Measurements from ENCODE around the gene GTF3C2.

DNA sequence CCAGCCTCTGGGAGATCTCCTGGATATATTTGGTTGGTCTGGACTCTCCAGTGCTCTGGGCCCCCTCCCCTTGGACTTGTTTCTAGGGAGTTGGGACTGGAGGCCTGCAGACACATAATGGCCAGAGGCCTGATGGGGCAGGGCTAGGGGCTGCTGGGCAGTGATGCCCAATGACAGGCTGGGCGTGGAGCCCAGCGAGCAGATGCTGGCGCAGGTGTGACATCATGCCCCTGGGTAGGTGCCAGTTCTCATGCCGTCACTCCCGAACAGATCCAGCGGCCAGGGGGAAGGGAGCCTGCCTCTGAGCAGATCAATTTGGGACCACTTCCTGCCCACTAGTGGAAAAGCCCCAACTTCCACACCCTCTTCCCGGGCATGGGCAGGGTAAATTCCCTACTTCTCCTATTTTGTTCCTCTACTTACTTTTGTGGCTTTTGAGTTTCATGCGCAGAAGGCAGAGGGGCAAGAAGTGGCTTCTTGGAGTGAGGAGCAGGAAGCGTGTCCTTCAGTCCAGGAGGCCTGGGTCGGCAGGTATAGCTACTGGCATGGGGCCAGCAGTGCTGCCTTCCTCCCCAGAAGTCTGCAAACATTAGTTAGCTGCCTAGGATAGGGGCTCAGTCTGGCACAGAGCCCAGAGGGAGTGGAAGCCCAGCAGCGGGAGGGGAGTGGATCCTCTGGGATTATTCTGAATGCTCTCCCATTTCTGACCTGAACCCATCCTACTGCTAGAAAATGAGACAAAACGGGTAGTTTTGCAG is 39.7 kb downstream of the GTF3C2 start:
- TF ChIP-seq, protein P1, sequence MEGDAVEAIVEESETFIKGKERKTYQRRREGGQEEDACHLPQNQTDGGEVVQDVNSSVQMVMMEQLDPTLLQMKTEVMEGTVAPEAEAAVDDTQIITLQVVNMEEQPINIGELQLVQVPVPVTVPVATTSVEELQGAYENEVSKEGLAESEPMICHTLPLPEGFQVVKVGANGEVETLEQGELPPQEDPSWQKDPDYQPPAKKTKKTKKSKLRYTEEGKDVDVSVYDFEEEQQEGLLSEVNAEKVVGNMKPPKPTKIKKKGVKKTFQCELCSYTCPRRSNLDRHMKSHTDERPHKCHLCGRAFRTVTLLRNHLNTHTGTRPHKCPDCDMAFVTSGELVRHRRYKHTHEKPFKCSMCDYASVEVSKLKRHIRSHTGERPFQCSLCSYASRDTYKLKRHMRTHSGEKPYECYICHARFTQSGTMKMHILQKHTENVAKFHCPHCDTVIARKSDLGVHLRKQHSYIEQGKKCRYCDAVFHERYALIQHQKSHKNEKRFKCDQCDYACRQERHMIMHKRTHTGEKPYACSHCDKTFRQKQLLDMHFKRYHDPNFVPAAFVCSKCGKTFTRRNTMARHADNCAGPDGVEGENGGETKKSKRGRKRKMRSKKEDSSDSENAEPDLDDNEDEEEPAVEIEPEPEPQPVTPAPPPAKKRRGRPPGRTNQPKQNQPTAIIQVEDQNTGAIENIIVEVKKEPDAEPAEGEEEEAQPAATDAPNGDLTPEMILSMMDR (IDR thresholded peaks at IDR 0.05; ENCODE audit: insufficient read depth, low read depth, low read length) = no peak
- no peak for TF ChIP-seq EZH2 (IDR thresholded peaks at IDR 0.05; ENCODE audit: insufficient read depth, low read length)
